Small intestine (tissue), 4 donors: ENCODE measurements around the gene KIF7. TPM values are rescaled to one million over a fixed set of nuclear protein-coding genes. Genes with fewer than 3 reads are reported as not detected.

Source experiments
- polyA plus RNA-seq, 4 donors: library from polyadenylated mRNA; stranded (reverse) in 3 of 4; unstranded in 1 of 4; fragments of 200-250 nt in 3 of 4; fragments of 120-200 nt in 1 of 4; gene quantifications; one replicate each; pipeline versions ENCODE4 v1.2.1 to v1.2.3, GENCODE V29; 2013
- donor health status: healthy with polysubstance abuse.
- donor health status: Bipolar disorder and iron deficiency.
- donor health status: healthy.

KIF7 gene
- polyA plus RNA-seq, 4 donors, result 0.27 to 2.1 (median 1.9) TPM; not detected in 1

Other genes with a start within 250 kb of the KIF7 start
- 1 to 10 TPM in 2 of 4 donors, under 1 TPM in 2; 0.16 to 2.2 (median 1.3) TPM for gene RHCG, start 158.9 kb downstream of the KIF7 start, polyA plus RNA-seq
- 1 to 10 TPM in 2 of 4 donors, under 1 TPM in 1, not detected in 1; 0.22 to 4.1 (median 3.7) TPM for gene TICRR, start 80.0 kb downstream of the KIF7 start, polyA plus RNA-seq
- 10 to 100 TPM in 1 of 4 donors, 1 to 10 TPM in 2, under 1 TPM in 1; 0.44 to 18.0 (median 4.8) TPM for gene PLIN1, start 23.9 kb upstream of the KIF7 start, polyA plus RNA-seq
- gene PEX11A, start 35.3 kb upstream of the KIF7 start, polyA plus RNA-seq, result 10 to 100 TPM; 10.5 to 19.2 (median 16.8) TPM
- under 1 TPM in 2 of 4 donors, not detected in 2; 0.09 to 0.19 TPM for gene WDR93, start 35.3 kb upstream of the KIF7 start, polyA plus RNA-seq
- gene MESP1, start 95.8 kb upstream of the KIF7 start, polyA plus RNA-seq, result 1 to 10 TPM in 1 of 4 donors, under 1 TPM in 2, not detected in 1; 0.69 to 1.1 (median 0.97) TPM
- gene MESP2, start 120.9 kb upstream of the KIF7 start, polyA plus RNA-seq, result under 1 TPM in 2 of 4 donors, not detected in 2; 0.34 to 0.39 TPM
- 1,000 to 10,000 TPM; 1,286 to 3,293 (median 2,526) TPM for gene ANPEP, start 159.4 kb upstream of the KIF7 start, polyA plus RNA-seq
- 10 to 100 TPM; 22.7 to 33.3 (median 27.6) TPM for gene AP3S2, start 238.5 kb upstream of the KIF7 start, polyA plus RNA-seq